Stimulated activated CD8-positive, alpha-beta memory T cell treated with anti-CD3 and anti-CD28 coated beads, Interleukin-7, amount 100 ng/mL, for 1 hour (primary cell): Measurements from ENCODE around the gene EDDM3A.

Source experiments
- DNase-seq, 2 donors: peaks; one replicate each; pipeline ENCODE4 v3.0.0-alpha.2; 2020; ENCODE audit warnings: low read depth in 2 of 2

The EDDM3A gene

DNA sequence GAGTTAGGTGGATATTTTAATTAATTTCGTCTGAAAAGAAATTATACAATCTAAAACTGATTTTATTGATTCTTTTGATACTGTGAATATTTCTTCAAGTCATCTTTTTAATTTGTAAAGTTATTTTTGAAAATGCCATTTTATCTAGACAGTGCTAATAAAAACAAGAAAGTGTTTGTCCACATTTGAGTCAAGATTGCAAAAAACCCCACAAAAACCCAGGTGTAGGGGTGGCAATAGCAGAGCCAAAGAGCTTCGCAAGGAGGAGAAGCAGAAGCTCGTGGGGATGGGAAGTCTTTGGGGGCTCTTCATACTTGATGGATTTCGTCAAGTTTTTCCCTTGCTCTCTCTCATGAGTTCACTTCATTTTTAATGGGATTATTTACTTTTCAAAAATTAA is 41.3 kb downstream of the EDDM3A start:
- no peak for DNase-seq

DNA sequence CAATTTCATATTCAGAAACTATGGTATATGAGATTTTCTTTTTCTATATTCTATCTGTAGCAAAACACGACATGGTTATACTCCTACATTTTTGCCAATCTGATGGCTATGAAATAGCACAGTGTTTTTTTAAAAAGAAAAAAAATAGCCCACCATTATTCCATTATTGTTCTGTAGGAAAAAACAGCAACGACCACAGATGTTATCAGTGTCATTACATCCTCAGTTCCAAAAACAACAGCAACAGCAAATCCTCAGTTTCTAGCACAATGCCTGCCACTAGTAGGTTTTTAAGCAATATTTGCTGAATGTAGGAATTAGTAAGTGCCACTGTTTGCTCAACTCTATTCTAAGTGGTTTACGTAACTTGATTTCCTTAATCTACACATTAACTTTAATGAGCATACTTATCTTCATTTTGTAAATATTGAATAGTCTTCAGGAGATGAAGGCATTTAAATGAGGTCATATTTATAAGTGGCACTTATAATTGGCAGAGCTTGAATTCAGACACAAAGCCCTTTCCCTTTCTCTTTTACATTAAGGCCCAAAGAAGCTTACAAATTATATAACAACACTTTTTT is 43.6 kb downstream of the EDDM3A start:
- DNase-seq, result no peak

DNA sequence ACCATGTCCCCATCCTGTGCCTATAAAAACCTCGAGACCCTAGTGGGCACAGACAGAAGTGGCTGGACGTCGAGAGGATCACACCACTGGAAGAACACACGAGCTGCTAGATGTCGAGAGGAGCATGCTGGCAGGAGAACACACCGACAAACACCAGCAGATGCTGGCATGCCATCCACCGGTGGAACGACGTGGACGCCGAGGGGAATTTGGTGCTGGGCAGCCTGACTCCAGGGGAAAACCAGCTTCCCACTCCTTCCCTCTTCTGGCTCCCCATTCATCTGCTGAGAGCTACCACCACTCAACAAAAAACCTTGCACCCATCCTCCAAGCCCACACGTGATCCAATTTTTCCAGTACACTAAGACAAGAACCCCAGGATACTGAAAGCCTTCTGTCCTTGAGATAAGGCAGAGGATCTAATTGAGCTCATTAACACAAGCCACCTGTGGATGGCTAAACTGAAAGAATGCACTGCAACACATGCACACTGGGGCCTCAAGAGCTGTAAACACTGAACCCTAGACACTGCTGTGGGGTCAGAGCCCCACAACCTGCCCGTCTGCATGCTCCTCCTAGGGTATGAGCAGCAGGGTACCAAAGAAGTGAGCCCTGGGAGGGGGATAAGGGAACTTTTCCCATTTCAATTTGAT is 44.9 kb downstream of the EDDM3A start:
- DNase-seq, result no peak

DNA sequence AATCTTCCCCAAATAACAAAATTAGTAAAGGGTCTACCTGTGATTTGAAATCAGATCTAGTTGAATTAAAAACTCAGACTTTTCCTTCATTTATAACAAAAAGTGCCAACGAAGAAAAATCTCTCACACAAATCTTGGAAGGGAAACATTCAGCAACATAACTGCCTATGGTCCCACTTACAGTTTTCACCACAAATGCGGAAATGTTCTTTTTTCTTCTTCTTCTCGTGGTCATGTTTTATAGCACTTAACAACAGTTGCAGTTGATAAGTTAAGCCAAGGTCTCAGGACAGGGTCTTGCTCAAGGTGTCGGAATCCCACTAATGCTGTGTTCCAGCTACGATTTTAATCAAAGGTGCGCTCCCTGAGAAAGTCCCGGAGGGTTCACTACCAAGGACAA is 45.5 kb downstream of the EDDM3A start:
- DNase-seq, result no peak

DNA sequence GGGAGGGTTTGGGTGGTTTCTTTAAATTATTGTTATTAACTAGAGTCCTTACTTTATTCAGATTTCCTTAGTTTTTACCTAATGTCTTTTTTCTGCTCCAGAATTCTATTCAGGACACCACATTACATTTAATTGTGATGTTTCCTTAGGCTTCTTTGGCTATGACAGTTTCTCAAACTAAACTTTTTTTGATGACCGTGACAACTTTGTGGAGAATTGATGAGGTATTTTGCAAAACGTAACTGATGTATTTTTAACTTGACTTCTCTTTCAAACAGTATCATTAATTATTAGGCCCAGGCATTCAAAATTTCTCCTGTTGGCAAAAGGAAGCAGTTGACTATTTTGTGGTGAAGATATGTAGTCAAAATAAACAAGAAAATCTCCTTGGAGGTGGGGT is 45.9 kb downstream of the EDDM3A start:
- no peak for DNase-seq

DNA sequence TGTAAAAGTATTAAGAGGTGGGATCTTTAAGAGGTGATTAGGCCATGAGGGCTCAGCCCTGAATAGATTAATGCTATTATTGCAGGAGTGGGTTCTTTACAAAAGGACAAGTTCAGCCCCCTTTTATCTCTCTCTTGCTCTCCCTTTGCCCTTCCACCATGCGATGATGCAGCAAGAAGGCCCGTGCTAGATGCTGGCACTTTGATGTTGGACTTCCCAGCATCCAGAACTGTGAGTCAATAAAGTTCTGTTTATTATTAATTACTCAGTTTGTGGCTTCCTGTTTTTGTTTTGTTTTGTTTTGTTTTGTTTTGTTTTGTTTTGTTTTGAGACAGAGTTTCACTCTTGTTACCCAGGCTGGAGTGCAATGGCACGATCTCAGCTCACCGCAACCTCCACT is 46.9 kb downstream of the EDDM3A start:
- no peak for DNase-seq

DNA sequence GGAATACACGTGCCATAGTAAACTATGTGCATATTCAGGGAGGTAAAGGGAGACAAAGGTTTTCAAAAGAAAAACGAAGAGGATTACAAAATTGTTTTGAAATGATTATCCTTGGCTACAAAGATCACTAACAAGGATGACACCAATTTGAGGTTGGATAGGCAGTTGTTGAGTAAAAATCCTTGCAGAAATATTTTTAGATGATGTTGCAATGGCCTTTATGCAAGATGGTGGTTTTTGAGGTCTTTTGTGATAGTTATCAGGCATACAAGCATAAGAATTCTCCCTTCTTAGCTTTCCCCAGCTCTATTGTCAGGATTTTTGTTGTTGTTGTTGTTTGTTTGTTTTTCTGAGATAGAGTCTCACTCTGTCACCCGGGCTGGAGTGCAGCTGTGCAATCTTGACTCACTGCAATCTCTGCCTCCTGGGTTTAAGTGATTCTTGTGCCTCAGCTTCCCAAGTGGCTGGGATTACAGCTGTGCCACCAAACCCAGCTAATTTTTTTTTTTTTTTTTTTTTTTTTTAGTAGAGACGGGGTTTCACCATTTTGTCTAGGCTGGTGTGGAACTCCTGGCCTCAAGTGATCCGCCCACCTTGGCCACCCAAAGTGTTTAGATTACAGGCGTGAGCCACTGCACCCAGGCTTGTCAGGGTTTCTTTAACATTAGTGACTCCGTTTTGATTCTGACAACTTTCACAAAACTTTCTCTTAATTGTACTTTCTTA is 49.1 kb downstream of the EDDM3A start:
- DNase-seq, result no peak

DNA sequence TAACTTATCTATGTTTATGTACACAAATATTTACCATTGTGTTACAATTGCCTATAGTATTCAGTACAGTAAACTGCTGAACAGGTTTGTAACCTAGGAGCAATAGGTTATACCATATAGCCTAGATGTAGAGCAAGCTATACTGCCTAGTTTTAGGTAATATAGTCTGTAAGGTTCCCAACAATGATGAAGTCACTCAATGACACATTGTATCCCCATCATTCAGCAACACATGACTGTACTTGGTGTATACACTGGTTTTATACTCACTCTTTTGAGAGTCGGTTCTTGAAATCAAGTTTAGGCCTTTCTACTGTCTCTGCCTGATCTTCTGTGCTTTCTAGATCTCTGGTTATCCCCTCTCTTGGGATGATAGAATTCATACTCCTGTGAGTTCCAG is 51.5 kb downstream of the EDDM3A start:
- no peak for DNase-seq
